ENCODE data around the gene STAT5B.

GRCh38 chr17:42310787-42311215, 34.6 kb upstream of the STAT5B start:
- TF ChIP-seq CTCF (optimal IDR thresholded peaks at IDR 0.05 in 1 of 3, IDR thresholded peaks at IDR 0.05 in 1 of 3, conservative IDR thresholded peaks at IDR 0.05 in 1 of 3; ENCODE audit: extremely low read depth in 1 of 3, insufficient read depth in 2 of 3, low read length in 3 of 3) = no peak
- no peak for TF ChIP-seq EZH2 (IDR thresholded peaks at IDR 0.05; ENCODE audit: low read length)

All from keratinocyte (primary cell).